HCT116 (cell line): ENCODE measurements around the gene PKNOX2. TPM values are rescaled to one million over a fixed set of nuclear protein-coding genes. Genes with fewer than 3 reads are reported as not detected.

Experiments
- ATAC-seq: fragments of 200-7000 bp; cut with Tn5 transposase; 2 replicates; pipeline ENCODE4 v1.9.1; 2020; ENCODE audit warnings: mild to moderate bottlenecking, moderate library complexity
- BruUV-seq: library from RNA; stranded (reverse); fragments of 400-500 nt; replicated peaks from 2 replicates; lab custom pipeline; 2021; lab: Mats Ljungman, UMichigan
- CTCF ChIA-PET: fragments of 300-600 bp; sonication (Branson Sonifier 250); formaldehyde crosslinking; loops from one replicate; lab custom pipeline; 2021; ENCODE audit warnings: antibody characterized with exemption; lab: Charles Lee
- POLR2A ChIA-PET: fragments of 300-600, 350-600 bp; sonication (Branson Sonifier 250); formaldehyde crosslinking; loops from one replicate; lab custom pipeline; 2021; ENCODE audit warnings: antibody characterized with exemption; lab: Charles Lee
- RAD21 ChIA-PET, 2 experiments: fragments of 300-600 bp; sonication (Branson Sonifier 250); formaldehyde crosslinking; loops; one replicate each; lab custom pipeline; 2023; ENCODE audit warnings: low total read pairs in 2 of 2; ENCODE audit not compliant: uncharacterized antibody in 2 of 2, unreplicated experiment in 2 of 2, low non-redundant PET in 1 of 2; lab: Charles Lee
- DNase-seq: peaks from one replicate; pipeline ENCODE4 v3.0.0-alpha.2; 2010; ENCODE audit warnings: low read depth, low spot score
- H2AFZ ChIP-seq: fragments of 200-600 bp; shearing (Covaris generic), sonication (generic); 2 replicates; pipeline ENCODE4 v1.6.1; 2017; ENCODE audit warnings: low read depth, mixed run types, mixed read lengths, antibody characterized with exemption, low read length; ENCODE audit not compliant: poor library complexity, severe bottlenecking
- H3K27ac ChIP-seq: 2 replicates; pipeline ENCODE4 v1.5.1; 2012; ENCODE audit warnings: low read depth, low read length
- H3K27me3 ChIP-seq: fragments of 200-600 bp; sonication (generic); 2 replicates; pipeline ENCODE4 v1.6.1; 2016; ENCODE audit warnings: mixed run types, low read length, mixed read lengths; ENCODE audit not compliant: insufficient read depth
- H3K36me3 ChIP-seq, 2 experiments: fragments of 200-500 bp in 1 of 2; fragments of 200-600 bp in 1 of 2; sonication (Bioruptor generic) in 1 of 2; sonication (generic) in 1 of 2; 2 replicates each; pipeline versions ENCODE4 v1.5.1 to v1.6.1; 2014 to 2016; ENCODE audit warnings: low read length in 2 of 2, inconsistent platforms in 1 of 2, mixed read lengths in 1 of 2, mixed run types in 1 of 2; ENCODE audit not compliant: insufficient read depth in 2 of 2, control insufficient read depth in 1 of 2
- H3K4me1 ChIP-seq, 2 experiments: fragments of 200-600 bp in 1 of 2; sonication (generic) in 1 of 2; 2 replicates each; pipeline versions ENCODE4 v1.5.1 to v1.6.1; 2012 to 2017; ENCODE audit warnings: low read length in 2 of 2, inconsistent platforms in 1 of 2, mild to moderate bottlenecking in 1 of 2, mixed read lengths in 1 of 2, mixed run types in 1 of 2, moderate library complexity in 1 of 2; ENCODE audit not compliant: insufficient read depth in 2 of 2, control insufficient read depth in 1 of 2
- H3K4me2 ChIP-seq: fragments of 200-600 bp; sonication (generic); 2 replicates; pipeline ENCODE4 v1.6.1; 2017; ENCODE audit warnings: mixed run types, low read length, mixed read lengths
- H3K4me3 ChIP-seq, 2 experiments: fragments of 200-600 bp in 1 of 2; sonication (generic) in 1 of 2; replicated peaks in 1 of 2; 2 replicates each; pipeline ENCODE4 v1.5.1; 2011 to 2016; ENCODE audit warnings: low read length in 2 of 2, control low read depth in 1 of 2, low read depth in 1 of 2, mild to moderate bottlenecking in 1 of 2, mixed read lengths in 1 of 2, mixed run types in 1 of 2
- H3K79me2 ChIP-seq: fragments of 200-600 bp; sonication (generic); 2 replicates; pipeline ENCODE4 v1.6.1; 2017; ENCODE audit warnings: mild to moderate bottlenecking, mixed run types, low read length, moderate library complexity, mixed read lengths; ENCODE audit not compliant: insufficient read depth
- H3K9ac ChIP-seq: fragments of 200-600 bp; sonication (generic); 2 replicates; pipeline ENCODE4 v1.6.1; 2016; ENCODE audit warnings: low read length, mixed read lengths
- H3K9me2 ChIP-seq: fragments of 200-600 bp; sonication (generic), shearing (Covaris generic); 2 replicates; pipeline ENCODE4 v1.6.1; 2017; ENCODE audit warnings: mixed run types, mild to moderate bottlenecking, moderate library complexity; ENCODE audit not compliant: insufficient read depth
- H3K9me3 ChIP-seq, 2 experiments: fragments of 200-500 bp in 1 of 2; fragments of 200-600 bp in 1 of 2; sonication (Bioruptor generic) in 1 of 2; sonication (generic) in 1 of 2; 2 replicates each; pipeline ENCODE4 v1.6.1; 2014 to 2017; ENCODE audit warnings: low read length in 2 of 2, mixed read lengths in 2 of 2, inconsistent platforms in 1 of 2, low read depth in 1 of 2, mild to moderate bottlenecking in 1 of 2, mixed run types in 1 of 2, moderate library complexity in 1 of 2; ENCODE audit not compliant: control insufficient read depth in 1 of 2, insufficient read depth in 1 of 2
- H4K20me1 ChIP-seq: fragments of 200-600 bp; sonication (generic), shearing (Covaris generic); 2 replicates; pipeline ENCODE4 v1.6.1; 2017; ENCODE audit warnings: mixed run types, mild to moderate bottlenecking, moderate library complexity; ENCODE audit not compliant: insufficient read depth
- EGR1 ChIP-seq: IDR thresholded peaks from 2 replicates; pipeline ENCODE4 v1.6.1; 2012; ENCODE audit warnings: low read depth
- EZH2phosphoT487 ChIP-seq: fragments of 200-600 bp; IDR thresholded peaks from 2 replicates; pipeline ENCODE4 v1.6.1; 2018; ENCODE audit warnings: antibody characterized with exemption, borderline replicate concordance
- FOSL1 ChIP-seq: IDR thresholded peaks from 2 replicates; pipeline ENCODE4 v1.6.1; 2012; ENCODE audit warnings: low read depth
- JUND ChIP-seq: IDR thresholded peaks from 2 replicates; pipeline ENCODE4 v1.6.1; 2012
- SIN3A ChIP-seq: IDR thresholded peaks from 2 replicates; pipeline ENCODE4 v1.6.1; 2012; ENCODE audit warnings: low read depth
- SRF ChIP-seq: IDR thresholded peaks from 2 replicates; pipeline ENCODE4 v1.6.1; 2012; ENCODE audit warnings: low read depth
- TCF7L2 ChIP-seq: IDR thresholded peaks from 2 replicates; pipeline ENCODE4 v1.7.0; 2011; ENCODE audit warnings: borderline replicate concordance, inconsistent platforms; ENCODE audit not compliant: insufficient read depth, insufficient read length; ENCODE audit errors: extremely low read depth
- ZFX ChIP-seq: fragments of 450-650 bp; IDR thresholded peaks from 2 replicates; pipeline ENCODE4 v1.6.1; 2017
- intact Hi-C: fragments of 100-400 bp; cut with micrococcal nuclease; formaldehyde crosslinking; loops from 2 replicates; pipeline ENCODE4 v1.10.0; 2022
- total RNA-seq: library from RNA; stranded (reverse); gene quantifications from one replicate; pipeline ENCODE4 v1.2.1, GENCODE V29; 2021; ENCODE audit not compliant: unreplicated experiment
- TF ChIP-seq, protein P1 (sequence below): IDR thresholded peaks from 2 replicates; pipeline ENCODE4 v1.6.1; 2012
- TF ChIP-seq, protein P2 (sequence below): IDR thresholded peaks from 2 replicates; pipeline ENCODE4 v1.6.1; 2012; ENCODE audit warnings: low read depth
- TF ChIP-seq, protein P3 (sequence below): IDR thresholded peaks from 2 replicates; pipeline ENCODE4 v1.6.1; 2011; ENCODE audit warnings: mild to moderate bottlenecking, low read length, moderate library complexity; ENCODE audit not compliant: insufficient replicate concordance; ENCODE audit errors: extremely low read depth

PKNOX2 gene
- total RNA-seq, 1 experiment from 2014 or later, result 0.20 TPM

DNA sequence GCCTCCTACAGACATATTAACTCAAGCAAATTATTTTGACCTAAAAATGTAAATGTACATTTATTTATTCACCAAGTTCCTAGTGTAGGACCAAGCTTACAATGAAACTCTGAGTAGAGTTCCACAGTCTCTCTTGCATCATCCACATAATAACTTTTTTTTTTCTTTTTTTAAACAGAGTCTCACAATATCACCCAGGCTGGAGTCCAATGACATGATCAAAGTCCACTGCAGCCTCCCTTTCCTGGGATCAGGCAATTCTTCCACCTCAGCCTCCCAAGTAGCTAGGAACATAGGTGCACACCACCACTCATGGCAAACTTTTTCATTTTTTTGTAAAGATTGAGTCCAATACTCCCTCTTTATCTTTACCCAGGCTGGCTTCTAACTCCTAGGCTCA lies 303.5 kb downstream of the PKNOX2 start:
- Histone ChIP-seq H3K4me3 (no peak overlapping the region), H3K9me2 (no peaks in the 10 kb centered on the region), H3K4me1 (peaks cover 0 to 4% of the 10 kb centered on the region in 2 experiments; a peak in 1 of 4 replicates), H3K36me3 (no peaks in the 10 kb centered on the region), H3K79me2 (no peaks in the 10 kb centered on the region), H3K27ac (no peak overlapping the region), H4K20me1 (no peaks in the 10 kb centered on the region), H2AFZ (no peak overlapping the region), H3K4me2 (no peak overlapping the region), H3K9me3 (no peaks in the 10 kb centered on the region), H3K9ac (no peak overlapping the region), H3K27me3 (no peaks in the 10 kb centered on the region)
- ChIA-PET POLR2A (no interaction called here), RAD21 (no interaction called here), CTCF (no interaction called here)
- DNase-seq (no peak), ATAC-seq (no peak)
- BruUV-seq, result no TSS peak
- TF ChIP-seq FOSL1 (no peak), EZH2phosphoT487 (no peak)
- TF ChIP-seq, protein P1, sequence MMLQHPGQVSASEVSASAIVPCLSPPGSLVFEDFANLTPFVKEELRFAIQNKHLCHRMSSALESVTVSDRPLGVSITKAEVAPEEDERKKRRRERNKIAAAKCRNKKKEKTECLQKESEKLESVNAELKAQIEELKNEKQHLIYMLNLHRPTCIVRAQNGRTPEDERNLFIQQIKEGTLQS, result no peak
- TF ChIP-seq, protein P2, sequence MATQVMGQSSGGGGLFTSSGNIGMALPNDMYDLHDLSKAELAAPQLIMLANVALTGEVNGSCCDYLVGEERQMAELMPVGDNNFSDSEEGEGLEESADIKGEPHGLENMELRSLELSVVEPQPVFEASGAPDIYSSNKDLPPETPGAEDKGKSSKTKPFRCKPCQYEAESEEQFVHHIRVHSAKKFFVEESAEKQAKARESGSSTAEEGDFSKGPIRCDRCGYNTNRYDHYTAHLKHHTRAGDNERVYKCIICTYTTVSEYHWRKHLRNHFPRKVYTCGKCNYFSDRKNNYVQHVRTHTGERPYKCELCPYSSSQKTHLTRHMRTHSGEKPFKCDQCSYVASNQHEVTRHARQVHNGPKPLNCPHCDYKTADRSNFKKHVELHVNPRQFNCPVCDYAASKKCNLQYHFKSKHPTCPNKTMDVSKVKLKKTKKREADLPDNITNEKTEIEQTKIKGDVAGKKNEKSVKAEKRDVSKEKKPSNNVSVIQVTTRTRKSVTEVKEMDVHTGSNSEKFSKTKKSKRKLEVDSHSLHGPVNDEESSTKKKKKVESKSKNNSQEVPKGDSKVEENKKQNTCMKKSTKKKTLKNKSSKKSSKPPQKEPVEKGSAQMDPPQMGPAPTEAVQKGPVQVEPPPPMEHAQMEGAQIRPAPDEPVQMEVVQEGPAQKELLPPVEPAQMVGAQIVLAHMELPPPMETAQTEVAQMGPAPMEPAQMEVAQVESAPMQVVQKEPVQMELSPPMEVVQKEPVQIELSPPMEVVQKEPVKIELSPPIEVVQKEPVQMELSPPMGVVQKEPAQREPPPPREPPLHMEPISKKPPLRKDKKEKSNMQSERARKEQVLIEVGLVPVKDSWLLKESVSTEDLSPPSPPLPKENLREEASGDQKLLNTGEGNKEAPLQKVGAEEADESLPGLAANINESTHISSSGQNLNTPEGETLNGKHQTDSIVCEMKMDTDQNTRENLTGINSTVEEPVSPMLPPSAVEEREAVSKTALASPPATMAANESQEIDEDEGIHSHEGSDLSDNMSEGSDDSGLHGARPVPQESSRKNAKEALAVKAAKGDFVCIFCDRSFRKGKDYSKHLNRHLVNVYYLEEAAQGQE, result no peak
- intact Hi-C loops, result no loop called here

DNA sequence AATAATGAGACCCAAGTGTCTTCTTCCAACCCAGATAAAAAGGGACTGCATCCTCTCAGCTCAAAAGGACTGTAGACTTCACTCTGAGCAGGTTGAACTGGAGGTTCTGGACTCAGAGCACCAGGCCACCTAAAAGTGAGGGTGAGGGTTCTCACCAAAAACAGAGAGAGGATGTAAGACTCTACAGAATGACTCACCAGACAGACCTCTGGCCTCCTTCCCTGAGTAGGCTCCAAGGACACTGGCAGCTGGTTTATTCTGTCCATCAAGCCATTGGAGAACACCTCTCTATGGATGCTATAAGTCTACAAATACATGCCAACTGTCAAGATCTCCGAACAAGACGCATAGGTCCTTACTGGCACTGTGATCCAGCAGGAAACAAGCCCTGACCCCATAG lies 304.3 kb downstream of the PKNOX2 start:
- Histone ChIP-seq H3K27ac (no peak overlapping the region), H3K9me2 (no peaks in the 10 kb centered on the region), H3K4me2 (no peak overlapping the region), H3K4me3 (no peak overlapping the region), H3K4me1 (peaks cover 0 to 4% of the 10 kb centered on the region in 2 experiments; a peak in 1 of 4 replicates), H3K36me3 (no peaks in the 10 kb centered on the region), H3K27me3 (no peaks in the 10 kb centered on the region), H3K9me3 (no peaks in the 10 kb centered on the region), H3K9ac (no peak overlapping the region), H3K79me2 (no peaks in the 10 kb centered on the region), H2AFZ (no peak overlapping the region), H4K20me1 (no peaks in the 10 kb centered on the region)
- ATAC-seq (no peak), DNase-seq (no peak)
- CTCF ChIA-PET, result no interaction called here
- RAD21 ChIA-PET, result no interaction called here
- BruUV-seq, result no TSS peak
- intact Hi-C loops, result no loop called here
- POLR2A ChIA-PET, result no interaction called here
- TF ChIP-seq, protein P3, sequence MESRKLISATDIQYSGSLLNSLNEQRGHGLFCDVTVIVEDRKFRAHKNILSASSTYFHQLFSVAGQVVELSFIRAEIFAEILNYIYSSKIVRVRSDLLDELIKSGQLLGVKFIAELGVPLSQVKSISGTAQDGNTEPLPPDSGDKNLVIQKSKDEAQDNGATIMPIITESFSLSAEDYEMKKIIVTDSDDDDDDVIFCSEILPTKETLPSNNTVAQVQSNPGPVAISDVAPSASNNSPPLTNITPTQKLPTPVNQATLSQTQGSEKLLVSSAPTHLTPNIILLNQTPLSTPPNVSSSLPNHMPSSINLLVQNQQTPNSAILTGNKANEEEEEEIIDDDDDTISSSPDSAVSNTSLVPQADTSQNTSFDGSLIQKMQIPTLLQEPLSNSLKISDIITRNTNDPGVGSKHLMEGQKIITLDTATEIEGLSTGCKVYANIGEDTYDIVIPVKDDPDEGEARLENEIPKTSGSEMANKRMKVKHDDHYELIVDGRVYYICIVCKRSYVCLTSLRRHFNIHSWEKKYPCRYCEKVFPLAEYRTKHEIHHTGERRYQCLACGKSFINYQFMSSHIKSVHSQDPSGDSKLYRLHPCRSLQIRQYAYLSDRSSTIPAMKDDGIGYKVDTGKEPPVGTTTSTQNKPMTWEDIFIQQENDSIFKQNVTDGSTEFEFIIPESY, result no peak
- no peak for TF ChIP-seq JUND
- no peak for TF ChIP-seq ZFX
- TF ChIP-seq, protein P2, result no peak
- no peak for TF ChIP-seq EGR1
- TF ChIP-seq TCF7L2, result no peak
- no peak for TF ChIP-seq SRF
- TF ChIP-seq SIN3A, result no peak
